ENCODE data around the gene SLC23A3. TPM values are rescaled to one million over a fixed set of nuclear protein-coding genes. Genes with fewer than 3 reads are reported as not detected.

The SLC23A3 gene
- total and polyA plus RNA-seq, 4 donors: 0.23 to 2.4 (median 0.66) TPM

DNA sequence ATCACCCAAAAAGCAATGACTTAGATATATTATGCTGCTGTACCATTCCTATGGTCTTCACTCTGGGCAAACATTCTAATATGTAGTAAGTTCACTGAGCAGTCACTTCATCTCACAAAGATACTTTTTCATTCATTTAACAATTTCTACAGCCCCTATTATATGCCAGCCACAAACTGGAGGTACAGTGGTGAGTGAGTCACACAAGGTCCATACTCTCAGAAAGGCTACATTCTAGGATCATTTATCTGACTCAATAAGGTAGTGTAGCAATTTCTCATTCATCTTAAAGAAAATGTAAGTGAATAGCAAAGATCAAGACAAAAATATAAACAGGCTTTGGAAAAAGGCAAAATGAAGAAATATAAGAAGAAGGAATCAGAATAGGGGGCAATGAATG is 49.7 kb downstream of the SLC23A3 start:
- TF ChIP-seq SP1 (IDR thresholded peaks at IDR 0.05) (no peak), RAD21 (IDR thresholded peaks at IDR 0.05) (no peak), HNF4G (IDR thresholded peaks at IDR 0.05) (no peak), NR2F2 (IDR thresholded peaks at IDR 0.05) (no peak), YY1 (IDR thresholded peaks at IDR 0.05) (no peak), GABPA (IDR thresholded peaks at IDR 0.05 in 1 of 2, conservative IDR thresholded peaks at IDR 0.05 in 1 of 2) (no peak), TAF1 (conservative IDR thresholded peaks at IDR 0.05) (no peak), FOXA1 (IDR thresholded peaks at IDR 0.05) (no peak), RXRA (IDR thresholded peaks at IDR 0.05) (no peak), EGR1 (IDR thresholded peaks at IDR 0.05; ENCODE audit: low read depth in 2 of 2) (no peak), HNF4A (conservative IDR thresholded peaks at IDR 0.05) (no peak), JUND (IDR thresholded peaks at IDR 0.05) (no peak), FOXA2 (IDR thresholded peaks at IDR 0.05) (no peak)
- TF ChIP-seq, protein P1, sequence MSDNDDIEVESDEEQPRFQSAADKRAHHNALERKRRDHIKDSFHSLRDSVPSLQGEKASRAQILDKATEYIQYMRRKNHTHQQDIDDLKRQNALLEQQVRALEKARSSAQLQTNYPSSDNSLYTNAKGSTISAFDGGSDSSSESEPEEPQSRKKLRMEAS (IDR thresholded peaks at IDR 0.05): no peak
- TF ChIP-seq, protein P2, sequence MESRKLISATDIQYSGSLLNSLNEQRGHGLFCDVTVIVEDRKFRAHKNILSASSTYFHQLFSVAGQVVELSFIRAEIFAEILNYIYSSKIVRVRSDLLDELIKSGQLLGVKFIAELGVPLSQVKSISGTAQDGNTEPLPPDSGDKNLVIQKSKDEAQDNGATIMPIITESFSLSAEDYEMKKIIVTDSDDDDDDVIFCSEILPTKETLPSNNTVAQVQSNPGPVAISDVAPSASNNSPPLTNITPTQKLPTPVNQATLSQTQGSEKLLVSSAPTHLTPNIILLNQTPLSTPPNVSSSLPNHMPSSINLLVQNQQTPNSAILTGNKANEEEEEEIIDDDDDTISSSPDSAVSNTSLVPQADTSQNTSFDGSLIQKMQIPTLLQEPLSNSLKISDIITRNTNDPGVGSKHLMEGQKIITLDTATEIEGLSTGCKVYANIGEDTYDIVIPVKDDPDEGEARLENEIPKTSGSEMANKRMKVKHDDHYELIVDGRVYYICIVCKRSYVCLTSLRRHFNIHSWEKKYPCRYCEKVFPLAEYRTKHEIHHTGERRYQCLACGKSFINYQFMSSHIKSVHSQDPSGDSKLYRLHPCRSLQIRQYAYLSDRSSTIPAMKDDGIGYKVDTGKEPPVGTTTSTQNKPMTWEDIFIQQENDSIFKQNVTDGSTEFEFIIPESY (IDR thresholded peaks at IDR 0.05): no peak
- TF ChIP-seq, protein P3, sequence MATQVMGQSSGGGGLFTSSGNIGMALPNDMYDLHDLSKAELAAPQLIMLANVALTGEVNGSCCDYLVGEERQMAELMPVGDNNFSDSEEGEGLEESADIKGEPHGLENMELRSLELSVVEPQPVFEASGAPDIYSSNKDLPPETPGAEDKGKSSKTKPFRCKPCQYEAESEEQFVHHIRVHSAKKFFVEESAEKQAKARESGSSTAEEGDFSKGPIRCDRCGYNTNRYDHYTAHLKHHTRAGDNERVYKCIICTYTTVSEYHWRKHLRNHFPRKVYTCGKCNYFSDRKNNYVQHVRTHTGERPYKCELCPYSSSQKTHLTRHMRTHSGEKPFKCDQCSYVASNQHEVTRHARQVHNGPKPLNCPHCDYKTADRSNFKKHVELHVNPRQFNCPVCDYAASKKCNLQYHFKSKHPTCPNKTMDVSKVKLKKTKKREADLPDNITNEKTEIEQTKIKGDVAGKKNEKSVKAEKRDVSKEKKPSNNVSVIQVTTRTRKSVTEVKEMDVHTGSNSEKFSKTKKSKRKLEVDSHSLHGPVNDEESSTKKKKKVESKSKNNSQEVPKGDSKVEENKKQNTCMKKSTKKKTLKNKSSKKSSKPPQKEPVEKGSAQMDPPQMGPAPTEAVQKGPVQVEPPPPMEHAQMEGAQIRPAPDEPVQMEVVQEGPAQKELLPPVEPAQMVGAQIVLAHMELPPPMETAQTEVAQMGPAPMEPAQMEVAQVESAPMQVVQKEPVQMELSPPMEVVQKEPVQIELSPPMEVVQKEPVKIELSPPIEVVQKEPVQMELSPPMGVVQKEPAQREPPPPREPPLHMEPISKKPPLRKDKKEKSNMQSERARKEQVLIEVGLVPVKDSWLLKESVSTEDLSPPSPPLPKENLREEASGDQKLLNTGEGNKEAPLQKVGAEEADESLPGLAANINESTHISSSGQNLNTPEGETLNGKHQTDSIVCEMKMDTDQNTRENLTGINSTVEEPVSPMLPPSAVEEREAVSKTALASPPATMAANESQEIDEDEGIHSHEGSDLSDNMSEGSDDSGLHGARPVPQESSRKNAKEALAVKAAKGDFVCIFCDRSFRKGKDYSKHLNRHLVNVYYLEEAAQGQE (IDR thresholded peaks at IDR 0.05): no peak
- TF ChIP-seq, protein P4, sequence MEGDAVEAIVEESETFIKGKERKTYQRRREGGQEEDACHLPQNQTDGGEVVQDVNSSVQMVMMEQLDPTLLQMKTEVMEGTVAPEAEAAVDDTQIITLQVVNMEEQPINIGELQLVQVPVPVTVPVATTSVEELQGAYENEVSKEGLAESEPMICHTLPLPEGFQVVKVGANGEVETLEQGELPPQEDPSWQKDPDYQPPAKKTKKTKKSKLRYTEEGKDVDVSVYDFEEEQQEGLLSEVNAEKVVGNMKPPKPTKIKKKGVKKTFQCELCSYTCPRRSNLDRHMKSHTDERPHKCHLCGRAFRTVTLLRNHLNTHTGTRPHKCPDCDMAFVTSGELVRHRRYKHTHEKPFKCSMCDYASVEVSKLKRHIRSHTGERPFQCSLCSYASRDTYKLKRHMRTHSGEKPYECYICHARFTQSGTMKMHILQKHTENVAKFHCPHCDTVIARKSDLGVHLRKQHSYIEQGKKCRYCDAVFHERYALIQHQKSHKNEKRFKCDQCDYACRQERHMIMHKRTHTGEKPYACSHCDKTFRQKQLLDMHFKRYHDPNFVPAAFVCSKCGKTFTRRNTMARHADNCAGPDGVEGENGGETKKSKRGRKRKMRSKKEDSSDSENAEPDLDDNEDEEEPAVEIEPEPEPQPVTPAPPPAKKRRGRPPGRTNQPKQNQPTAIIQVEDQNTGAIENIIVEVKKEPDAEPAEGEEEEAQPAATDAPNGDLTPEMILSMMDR (IDR thresholded peaks at IDR 0.05; ENCODE audit: low read depth, low read length, missing input control): no peak
- Histone ChIP-seq H3K9me3 (ENCODE audit: control insufficient read depth in 4 of 4, low read length in 3 of 4) (no peaks in the 10 kb centered on the region), H3K36me3 (ENCODE audit: control insufficient read depth in 4 of 4, insufficient read depth in 3 of 4, low read depth in 1 of 4, low read length in 3 of 4) (no peaks in the 10 kb centered on the region), H3K4me3 (ENCODE audit: low read depth in 1 of 3, low read length in 3 of 3) (no peak overlapping the region), H3K27ac (ENCODE audit: low read depth in 1 of 2, low read length in 2 of 2) (no peak overlapping the region), H3K9ac (ENCODE audit: low read depth in 1 of 2, low read length in 2 of 2) (no peak overlapping the region), H3K27me3 (ENCODE audit: control insufficient read depth in 4 of 4, insufficient read depth in 4 of 4, low read length in 3 of 4) (no peaks in the 10 kb centered on the region), H3K4me1 (ENCODE audit: control insufficient read depth in 4 of 4, insufficient read depth in 4 of 4, low read length in 3 of 4) (peaks cover 6 to 51% (median 44%) of the 10 kb centered on the region in 4 donors)
- no peak for DNase-seq (ENCODE audit: low spot score)
